ENCODE measurements around the gene C9orf50.

DNA sequence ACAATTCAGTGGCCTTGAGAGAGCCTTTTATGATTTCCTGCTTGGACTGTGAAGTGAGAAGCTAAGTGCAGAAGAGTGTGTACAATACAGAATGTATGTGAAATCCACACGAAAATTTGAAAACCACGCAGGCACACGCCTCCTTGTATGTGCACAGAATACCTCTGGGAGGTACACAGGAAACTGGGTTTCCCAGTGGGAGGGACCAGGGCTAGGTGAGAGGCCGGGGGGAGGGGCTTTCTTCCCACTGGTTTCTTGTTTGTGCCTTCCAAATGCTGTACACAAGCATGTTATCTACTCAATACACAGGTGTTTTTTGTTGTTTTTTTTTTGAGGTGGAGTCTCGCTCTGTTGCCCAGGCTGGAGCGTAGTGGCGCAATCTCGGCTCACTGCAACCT, 16.1 kb downstream of the C9orf50 start:
- TF ChIP-seq, protein P1, sequence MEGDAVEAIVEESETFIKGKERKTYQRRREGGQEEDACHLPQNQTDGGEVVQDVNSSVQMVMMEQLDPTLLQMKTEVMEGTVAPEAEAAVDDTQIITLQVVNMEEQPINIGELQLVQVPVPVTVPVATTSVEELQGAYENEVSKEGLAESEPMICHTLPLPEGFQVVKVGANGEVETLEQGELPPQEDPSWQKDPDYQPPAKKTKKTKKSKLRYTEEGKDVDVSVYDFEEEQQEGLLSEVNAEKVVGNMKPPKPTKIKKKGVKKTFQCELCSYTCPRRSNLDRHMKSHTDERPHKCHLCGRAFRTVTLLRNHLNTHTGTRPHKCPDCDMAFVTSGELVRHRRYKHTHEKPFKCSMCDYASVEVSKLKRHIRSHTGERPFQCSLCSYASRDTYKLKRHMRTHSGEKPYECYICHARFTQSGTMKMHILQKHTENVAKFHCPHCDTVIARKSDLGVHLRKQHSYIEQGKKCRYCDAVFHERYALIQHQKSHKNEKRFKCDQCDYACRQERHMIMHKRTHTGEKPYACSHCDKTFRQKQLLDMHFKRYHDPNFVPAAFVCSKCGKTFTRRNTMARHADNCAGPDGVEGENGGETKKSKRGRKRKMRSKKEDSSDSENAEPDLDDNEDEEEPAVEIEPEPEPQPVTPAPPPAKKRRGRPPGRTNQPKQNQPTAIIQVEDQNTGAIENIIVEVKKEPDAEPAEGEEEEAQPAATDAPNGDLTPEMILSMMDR (IDR thresholded peaks at IDR 0.05): no peak
- TF ChIP-seq POLR2A (IDR thresholded peaks at IDR 0.05; ENCODE audit: low read depth) (no peak), POLR2AphosphoS5 (IDR thresholded peaks at IDR 0.05) (no peak), EP300 (IDR thresholded peaks at IDR 0.05) (no peak)
